ENCODE data around the gene BMP7.
"Not testable (repeated sequence)": the region's sequence is repeated elsewhere in the genome, so short reads cannot be mapped to it uniquely, and the experiment has no call there.

BMP7 gene

GRCh38 chr20:57192311-57192710 lies 74.1 kb downstream of the BMP7 start:
- WGBS (ENCODE audit: insufficient coverage, insufficient read length) = no CpG with 5 or more reads among the region's 6 CpGs
- Histone ChIP-seq H3K36me3 (ENCODE audit: control insufficient read depth, insufficient read depth, low read length) (no peaks in the 10 kb centered on the region), H3K4me3 (ENCODE audit: low read length) (no peak overlapping the region), H3K9me3 (ENCODE audit: control insufficient read depth, insufficient read depth, low read length) (no peaks in the 10 kb centered on the region), H3K27me3 (ENCODE audit: control insufficient read depth, insufficient read depth, low read length) (no peaks in the 10 kb centered on the region), H3K4me1 (ENCODE audit: control insufficient read depth, insufficient read depth, low read length) (no peaks in the 10 kb centered on the region), H3K27ac (ENCODE audit: low read length) (no peak overlapping the region)
- DNase-seq (ENCODE audit: low read depth, low spot score) = no peak

GRCh38 chr20:57191265-57191638 lies 75.2 kb downstream of the BMP7 start:
- not testable (repeated sequence) for H3K27ac ChIP-seq (ENCODE audit: low read length); H3K27me3 ChIP-seq (ENCODE audit: control insufficient read depth, insufficient read depth, low read length); H3K4me3 ChIP-seq (ENCODE audit: low read length); DNase-seq (ENCODE audit: low read depth, low spot score); H3K4me1 ChIP-seq (ENCODE audit: control insufficient read depth, insufficient read depth, low read length); H3K36me3 ChIP-seq (ENCODE audit: control insufficient read depth, insufficient read depth, low read length); H3K9me3 ChIP-seq (ENCODE audit: control insufficient read depth, insufficient read depth, low read length)
- no CpG with 5 or more reads among the region's 8 CpGs for WGBS (ENCODE audit: insufficient coverage, insufficient read length)

- no peak for DNase-seq (ENCODE audit: low read depth, low spot score)
- no peak overlapping the region for H3K27ac ChIP-seq (ENCODE audit: low read length)
- no peak overlapping the region for H3K4me3 ChIP-seq (ENCODE audit: low read length)
- no CpG with 5 or more reads among the region's 17 CpGs for WGBS (ENCODE audit: insufficient coverage, insufficient read length)
- 0 out of 2 replicates have a peak, but pooled peaks cover 2% of the 10 kb centered on the region for H3K4me1 ChIP-seq (ENCODE audit: control insufficient read depth, insufficient read depth, low read length)
- no peaks in the 10 kb centered on the region for H3K9me3 ChIP-seq (ENCODE audit: control insufficient read depth, insufficient read depth, low read length)
- no peaks in the 10 kb centered on the region for H3K27me3 ChIP-seq (ENCODE audit: control insufficient read depth, insufficient read depth, low read length)
- H3K36me3 ChIP-seq (ENCODE audit: control insufficient read depth, insufficient read depth, low read length) = no peaks in the 10 kb centered on the region
Observed at GRCh38 chr20:57190536-57191264, 75.7 kb downstream of the BMP7 start.

GRCh38 chr20:57189713-57190112 lies 76.7 kb downstream of the BMP7 start:
- 0 out of 2 replicates have a peak, but pooled peaks cover 2% of the 10 kb centered on the region for H3K4me1 ChIP-seq (ENCODE audit: control insufficient read depth, insufficient read depth, low read length)
- H3K4me3 ChIP-seq (ENCODE audit: low read length) = no peak overlapping the region
- H3K27me3 ChIP-seq (ENCODE audit: control insufficient read depth, insufficient read depth, low read length) = no peaks in the 10 kb centered on the region
- no peak for DNase-seq (ENCODE audit: low read depth, low spot score)
- no peaks in the 10 kb centered on the region for H3K36me3 ChIP-seq (ENCODE audit: control insufficient read depth, insufficient read depth, low read length)
- WGBS (ENCODE audit: insufficient coverage, insufficient read length) = no CpG with 5 or more reads among the region's 5 CpGs
- H3K9me3 ChIP-seq (ENCODE audit: control insufficient read depth, insufficient read depth, low read length) = no peaks in the 10 kb centered on the region
- no peak overlapping the region for H3K27ac ChIP-seq (ENCODE audit: low read length)

DNA sequence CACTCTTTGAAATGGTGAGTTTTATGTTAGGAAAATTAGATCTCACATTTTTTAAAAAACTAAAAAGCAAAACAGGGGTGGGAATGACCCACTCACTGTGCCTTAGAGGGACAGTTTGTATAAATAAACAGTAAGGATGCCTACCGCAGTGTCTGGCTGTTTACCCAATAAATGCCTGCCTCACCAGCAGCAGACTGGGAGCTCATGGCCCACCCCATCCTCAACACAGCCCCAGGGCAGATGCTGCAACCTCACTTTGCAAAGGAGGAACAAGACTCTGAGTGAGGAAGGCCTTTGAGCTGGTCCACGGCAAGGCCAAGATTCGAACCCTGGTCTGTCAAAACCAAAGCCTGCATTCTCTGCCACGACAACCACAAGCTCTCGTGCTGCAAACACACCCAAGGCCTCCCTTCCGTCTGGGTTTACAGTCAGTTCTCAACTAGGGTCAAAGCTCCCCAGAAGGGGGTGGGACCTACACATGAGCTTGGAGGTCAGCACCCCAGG lies 77.8 kb downstream of the BMP7 start:
- H3K27me3 ChIP-seq (ENCODE audit: control insufficient read depth, insufficient read depth, low read length) = no peaks in the 10 kb centered on the region
- no peak for DNase-seq (ENCODE audit: low read depth, low spot score)
- H3K27ac ChIP-seq (ENCODE audit: low read length) = no peak overlapping the region
- no CpG with 5 or more reads among the region's 6 CpGs for WGBS (ENCODE audit: insufficient coverage, insufficient read length)
- H3K36me3 ChIP-seq (ENCODE audit: control insufficient read depth, insufficient read depth, low read length) = no peaks in the 10 kb centered on the region
- H3K4me1 ChIP-seq (ENCODE audit: control insufficient read depth, insufficient read depth, low read length) = 0 out of 2 replicates have a peak, but pooled peaks cover 2% of the 10 kb centered on the region
- no peaks in the 10 kb centered on the region for H3K9me3 ChIP-seq (ENCODE audit: control insufficient read depth, insufficient read depth, low read length)
- no peak overlapping the region for H3K4me3 ChIP-seq (ENCODE audit: low read length)

GRCh38 chr20:57188056-57188455 lies 78.4 kb downstream of the BMP7 start:
- H3K4me1 ChIP-seq (ENCODE audit: control insufficient read depth, insufficient read depth, low read length) = 0 out of 2 replicates have a peak, but pooled peaks cover 2% of the 10 kb centered on the region
- no peak overlapping the region for H3K4me3 ChIP-seq (ENCODE audit: low read length)
- WGBS (ENCODE audit: insufficient coverage, insufficient read length) = no CpG with 5 or more reads among the region's 9 CpGs

GRCh38 chr20:57187068-57187634 lies 79.3 kb downstream of the BMP7 start:
- Histone ChIP-seq H3K4me3 (ENCODE audit: low read length) (no peak overlapping the region), H3K36me3 (ENCODE audit: control insufficient read depth, insufficient read depth, low read length) (no peaks in the 10 kb centered on the region), H3K27me3 (ENCODE audit: control insufficient read depth, insufficient read depth, low read length) (no peaks in the 10 kb centered on the region), H3K4me1 (ENCODE audit: control insufficient read depth, insufficient read depth, low read length) (0 out of 2 replicates have a peak, but pooled peaks cover 2% of the 10 kb centered on the region), H3K27ac (ENCODE audit: low read length) (no peak overlapping the region), H3K9me3 (ENCODE audit: control insufficient read depth, insufficient read depth, low read length) (no peaks in the 10 kb centered on the region)
- WGBS (ENCODE audit: insufficient coverage, insufficient read length) = no CpG with 5 or more reads among the region's 4 CpGs
- no peak for DNase-seq (ENCODE audit: low read depth, low spot score)

More at GRCh38 chr20:57188056-57188455, 78.4 kb downstream of the BMP7 start:
- Histone ChIP-seq H3K9me3 (ENCODE audit: control insufficient read depth, insufficient read depth, low read length) (no peaks in the 10 kb centered on the region), H3K27ac (ENCODE audit: low read length) (no peak overlapping the region), H3K36me3 (ENCODE audit: control insufficient read depth, insufficient read depth, low read length) (no peaks in the 10 kb centered on the region), H3K27me3 (ENCODE audit: control insufficient read depth, insufficient read depth, low read length) (no peaks in the 10 kb centered on the region)
- DNase-seq (ENCODE audit: low read depth, low spot score) = no peak

DNA sequence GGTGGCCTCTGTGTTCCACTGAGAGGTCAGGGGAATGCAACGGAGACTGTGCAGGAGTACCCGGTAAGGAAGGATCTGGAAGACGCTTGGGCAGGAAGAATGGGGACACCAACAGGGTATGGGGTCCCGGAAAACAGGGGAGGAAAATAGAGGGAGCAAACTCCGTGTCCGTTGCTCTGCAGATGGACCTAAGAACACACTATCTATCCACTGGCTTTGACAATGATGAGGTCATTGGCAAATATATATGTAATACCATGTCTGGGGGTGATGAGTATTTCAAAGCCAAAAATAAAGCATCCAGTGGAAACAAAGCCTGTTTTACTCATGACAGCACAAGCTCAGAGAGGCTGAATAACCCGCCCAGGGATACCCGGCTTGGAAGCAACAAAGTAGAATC lies 80.2 kb downstream of the BMP7 start:
- Histone ChIP-seq H3K4me1 (ENCODE audit: control insufficient read depth, insufficient read depth, low read length) (0 out of 2 replicates have a peak, but pooled peaks cover 2% of the 10 kb centered on the region), H3K36me3 (ENCODE audit: control insufficient read depth, insufficient read depth, low read length) (no peaks in the 10 kb centered on the region), H3K4me3 (ENCODE audit: low read length) (no peak overlapping the region), H3K27me3 (ENCODE audit: control insufficient read depth, insufficient read depth, low read length) (no peaks in the 10 kb centered on the region), H3K27ac (ENCODE audit: low read length) (no peak overlapping the region), H3K9me3 (ENCODE audit: control insufficient read depth, insufficient read depth, low read length) (no peaks in the 10 kb centered on the region)
- no peak for DNase-seq (ENCODE audit: low read depth, low spot score)
- WGBS (ENCODE audit: insufficient coverage, insufficient read length) = no CpG with 5 or more reads among the region's 8 CpGs

GRCh38 chr20:57185188-57185743 lies 81.2 kb downstream of the BMP7 start:
- Histone ChIP-seq H3K27me3 (ENCODE audit: control insufficient read depth, insufficient read depth, low read length) (no peaks in the 10 kb centered on the region), H3K9me3 (ENCODE audit: control insufficient read depth, insufficient read depth, low read length) (no peaks in the 10 kb centered on the region), H3K27ac (ENCODE audit: low read length) (no peak overlapping the region), H3K4me1 (ENCODE audit: control insufficient read depth, insufficient read depth, low read length) (0 out of 2 replicates have a peak, but pooled peaks cover 2% of the 10 kb centered on the region), H3K36me3 (ENCODE audit: control insufficient read depth, insufficient read depth, low read length) (no peaks in the 10 kb centered on the region), H3K4me3 (ENCODE audit: low read length) (no peak overlapping the region)
- no CpG with 5 or more reads among the region's 3 CpGs for WGBS (ENCODE audit: insufficient coverage, insufficient read length)
- no peak for DNase-seq (ENCODE audit: low read depth, low spot score)

- H3K27ac ChIP-seq (ENCODE audit: low read length) = no peak overlapping the region
- H3K27me3 ChIP-seq (ENCODE audit: control insufficient read depth, insufficient read depth, low read length) = no peaks in the 10 kb centered on the region
- H3K9me3 ChIP-seq (ENCODE audit: control insufficient read depth, insufficient read depth, low read length) = no peaks in the 10 kb centered on the region
- no peaks in the 10 kb centered on the region for H3K36me3 ChIP-seq (ENCODE audit: control insufficient read depth, insufficient read depth, low read length)
- no peak overlapping the region for H3K4me3 ChIP-seq (ENCODE audit: low read length)
- 0 out of 2 replicates have a peak, but pooled peaks cover 2% of the 10 kb centered on the region for H3K4me1 ChIP-seq (ENCODE audit: control insufficient read depth, insufficient read depth, low read length)
- WGBS (ENCODE audit: insufficient coverage, insufficient read length) = no CpG with 5 or more reads among the region's 19 CpGs
- no peak for DNase-seq (ENCODE audit: low read depth, low spot score)
Observed at GRCh38 chr20:57183457-57184009, 82.9 kb downstream of the BMP7 start.
